DMS53 (cell line): ENCODE measurements around the gene LAPTM5.
A peak's percentile ranks its signal among the peaks of the same experiment; 100 is the strongest.
"Not testable (repeated sequence)": the region's sequence is repeated elsewhere in the genome, so short reads cannot be mapped to it uniquely, and the experiment has no call there.

ENCODE experiments used
- DNase-seq: peaks from one replicate; lab custom pipeline; 2025; lab: John Stamatoyannopoulos, UW

Gene LAPTM5

DNA sequence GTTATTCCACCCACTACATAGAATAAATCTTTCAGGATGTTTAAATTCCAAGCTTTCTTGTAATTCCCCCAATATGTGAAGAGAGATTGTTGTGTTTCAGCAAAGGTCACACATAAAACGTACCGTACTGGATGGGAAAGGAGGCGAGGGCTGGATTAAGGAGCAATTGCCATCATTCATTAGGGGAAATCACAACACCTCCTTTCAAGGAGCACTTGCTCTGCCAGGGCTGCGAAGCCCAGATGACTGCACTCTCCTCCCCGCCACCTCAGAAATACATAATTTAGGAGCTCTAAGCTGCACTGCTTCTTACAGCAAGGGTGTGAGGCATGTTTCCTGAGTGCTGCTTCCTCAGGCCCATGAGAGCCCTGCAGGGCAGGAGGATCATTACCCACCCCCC, 63.8 kb downstream of the LAPTM5 start:
- no peak for DNase-seq

DNA sequence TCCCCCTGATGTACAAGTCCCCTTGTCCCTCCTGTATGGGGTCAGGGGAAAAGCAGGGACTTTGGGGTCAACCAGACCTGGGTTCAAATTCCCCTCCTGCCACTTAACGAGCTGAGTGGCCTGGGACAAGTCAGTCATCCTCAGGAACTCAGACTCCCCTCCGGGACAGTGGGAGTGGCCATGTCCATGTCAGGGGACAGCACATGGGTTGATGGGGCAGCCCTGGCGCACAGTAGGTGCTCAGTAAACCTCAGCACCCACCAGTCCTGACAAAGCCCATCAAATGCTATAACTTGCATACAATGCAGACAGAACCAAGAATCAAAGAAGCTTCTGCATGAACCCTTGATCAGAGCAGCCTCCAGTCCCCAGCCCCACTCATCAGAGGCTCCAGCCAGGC, 64.2 kb downstream of the LAPTM5 start:
- no peak for DNase-seq

DNA sequence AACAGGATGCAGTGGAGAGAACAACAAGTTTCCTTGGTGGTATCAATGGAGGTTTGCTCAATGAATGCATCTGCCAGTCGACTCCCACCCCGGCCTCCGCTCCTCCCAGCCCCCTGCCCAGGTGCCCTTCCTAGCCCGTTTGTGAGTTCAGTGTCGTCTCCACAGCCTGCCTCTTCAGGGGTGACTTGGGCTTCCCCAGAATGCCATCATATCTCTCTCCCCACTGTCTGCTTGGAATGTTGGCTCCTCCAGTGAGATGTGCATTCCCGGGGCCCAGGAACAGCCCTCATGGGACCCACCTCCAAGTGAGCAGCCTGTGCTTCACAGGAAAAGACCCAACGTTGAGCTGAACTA, 64.6 kb downstream of the LAPTM5 start:
- no peak for DNase-seq

DNA sequence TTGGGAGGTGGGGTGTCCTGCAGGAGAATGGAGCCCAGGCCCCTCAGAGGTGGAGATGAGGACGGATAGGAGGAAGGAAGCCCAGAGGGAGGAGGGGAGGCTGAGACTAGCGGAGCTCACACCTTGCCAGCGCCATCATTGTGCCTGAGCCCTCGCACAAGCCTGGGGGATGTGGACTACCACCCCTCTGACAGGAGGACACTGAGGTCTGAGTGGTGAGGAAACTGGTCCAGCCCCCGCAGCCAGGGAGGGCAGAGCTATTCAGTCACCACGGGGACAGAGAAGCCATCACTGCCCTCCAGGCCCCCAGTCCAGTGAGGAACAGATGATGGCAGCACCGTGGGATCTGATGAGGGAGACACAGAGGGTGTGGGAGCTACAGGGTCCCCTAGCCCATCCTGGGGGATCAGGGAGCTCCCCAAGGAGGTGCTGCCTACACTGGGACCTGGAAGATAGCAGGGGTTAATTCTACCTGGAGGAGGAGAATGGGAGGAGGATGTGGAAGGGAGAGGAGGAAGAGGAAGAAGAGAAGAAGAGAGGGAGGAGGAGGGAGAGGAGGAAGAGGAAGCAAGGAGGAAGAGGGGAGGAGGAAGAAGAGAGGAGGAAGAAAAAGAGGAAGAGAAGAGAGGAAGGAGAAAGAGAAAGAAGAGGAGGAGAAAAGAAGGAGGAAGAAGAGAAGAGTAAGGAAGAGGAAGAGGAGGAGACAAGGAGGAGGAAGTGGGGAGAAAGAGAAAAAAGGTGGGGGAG, 65.2 kb downstream of the LAPTM5 start:
- no peak for DNase-seq

DNA sequence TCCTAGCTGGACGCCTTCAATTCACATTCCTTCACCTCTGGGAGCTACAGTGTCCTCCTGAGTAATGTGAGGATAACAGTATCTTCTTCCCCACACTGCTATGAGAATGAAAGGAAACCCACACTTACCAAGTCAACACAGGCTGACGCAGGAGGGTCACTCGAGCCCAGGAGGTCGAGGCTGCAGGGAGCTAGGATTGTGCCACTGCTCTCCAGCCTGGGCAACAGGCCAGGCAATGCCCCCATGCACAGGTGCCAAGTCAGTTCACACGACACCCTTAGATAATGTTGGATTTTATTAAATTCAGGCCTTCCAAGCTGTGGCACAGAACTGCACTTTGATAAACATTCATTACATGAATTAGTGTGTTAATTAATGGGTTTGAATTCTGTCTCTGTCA, 66.1 kb downstream of the LAPTM5 start:
- no peak for DNase-seq

DNA sequence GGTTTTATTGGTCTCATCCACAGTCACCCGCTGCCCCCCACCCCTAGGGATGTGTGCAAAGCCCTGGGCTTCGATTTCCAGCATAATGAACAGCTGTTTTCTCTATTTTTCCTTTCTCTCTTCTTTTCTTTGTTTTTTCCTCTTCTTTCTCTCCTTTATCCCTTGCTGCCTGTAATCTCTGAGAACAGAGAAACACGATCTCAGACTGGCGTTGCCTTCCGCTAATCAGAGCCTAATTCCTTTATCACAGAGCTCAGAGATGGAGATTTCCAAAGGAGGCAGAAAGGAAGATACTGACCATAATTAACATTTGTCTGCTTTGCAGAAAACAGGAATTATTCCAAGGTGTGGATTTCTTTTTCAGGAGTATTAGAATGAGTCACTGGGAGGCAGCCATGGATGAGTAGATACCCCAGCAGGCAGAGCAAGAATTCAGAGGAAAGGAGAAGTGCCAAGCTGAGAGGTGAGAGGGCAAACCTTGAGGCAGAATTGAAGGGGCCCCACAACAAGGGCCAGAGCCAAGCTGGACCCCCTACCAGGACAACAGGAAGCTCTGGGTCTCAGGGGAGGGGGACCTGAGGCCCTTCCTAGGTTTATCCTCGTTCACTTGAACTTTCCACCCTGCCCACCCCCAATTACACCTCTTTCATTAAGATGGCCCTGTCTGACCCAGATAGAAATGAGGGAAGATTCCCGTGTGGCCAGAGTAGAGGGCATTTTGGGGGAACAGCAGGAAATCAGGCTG, 67.5 kb downstream of the LAPTM5 start:
- no peak for DNase-seq

DNA sequence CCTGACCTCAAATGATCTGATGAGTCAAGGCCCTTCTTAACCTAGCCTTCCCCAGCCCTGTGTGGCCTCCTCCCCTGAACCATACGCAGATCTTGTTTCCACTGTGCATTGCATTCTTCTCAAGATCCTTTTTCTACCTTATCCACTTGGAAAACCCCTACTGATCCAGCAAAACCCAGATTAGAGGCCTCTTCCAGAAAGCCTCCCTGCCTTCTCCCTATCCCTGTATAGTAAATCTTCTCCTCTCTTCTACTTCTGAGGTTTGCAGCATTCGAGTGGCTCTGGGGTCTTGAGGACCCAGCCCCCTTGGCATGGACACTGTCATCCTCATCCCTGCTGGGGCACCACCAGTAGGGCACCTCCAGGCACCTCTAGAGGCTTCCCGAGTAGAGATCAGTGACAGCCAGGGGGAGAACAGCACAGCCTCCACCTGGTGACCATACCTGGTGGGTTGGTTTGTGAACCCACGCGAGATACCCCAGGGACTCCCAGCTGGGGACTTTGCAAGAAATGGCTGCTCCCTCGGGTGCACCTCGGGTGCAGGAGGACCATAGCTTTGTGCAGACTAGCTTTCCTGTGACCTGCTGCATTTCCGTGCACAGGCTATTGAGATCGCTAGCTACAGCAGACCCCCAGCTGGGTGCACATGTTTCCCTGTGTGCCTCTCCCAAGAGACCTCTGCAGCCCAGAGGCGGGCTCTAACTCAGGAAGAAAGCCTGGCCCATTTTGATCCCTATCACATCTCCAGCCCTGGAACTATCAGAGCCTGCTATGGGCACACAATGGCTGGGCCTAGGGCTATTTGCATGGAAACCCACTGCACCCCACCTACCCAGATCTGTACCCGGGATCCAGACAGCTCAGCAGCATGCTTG, 68.4 kb downstream of the LAPTM5 start:
- DNase-seq = no peak

DNA sequence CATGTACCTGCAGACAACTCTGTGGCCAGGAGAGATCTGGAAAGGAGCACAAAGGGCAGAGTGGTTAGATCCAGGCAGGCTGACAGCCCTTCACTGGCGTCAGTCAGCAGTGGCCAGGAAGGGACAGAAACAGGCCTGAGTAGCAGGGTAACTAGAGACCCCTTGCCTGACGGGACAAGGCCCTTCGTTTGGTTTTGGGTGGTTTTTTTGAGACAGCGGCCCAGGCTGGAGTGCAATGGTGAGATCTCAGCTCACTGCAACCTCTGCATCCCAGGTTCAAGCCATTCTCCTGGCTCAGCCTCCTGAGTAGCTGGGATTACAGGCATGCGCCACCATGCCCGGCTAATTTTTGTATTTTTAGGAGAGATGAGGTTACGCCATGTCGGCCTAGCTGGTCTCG, 69.1 kb downstream of the LAPTM5 start:
- not testable (repeated sequence) for DNase-seq

DNA sequence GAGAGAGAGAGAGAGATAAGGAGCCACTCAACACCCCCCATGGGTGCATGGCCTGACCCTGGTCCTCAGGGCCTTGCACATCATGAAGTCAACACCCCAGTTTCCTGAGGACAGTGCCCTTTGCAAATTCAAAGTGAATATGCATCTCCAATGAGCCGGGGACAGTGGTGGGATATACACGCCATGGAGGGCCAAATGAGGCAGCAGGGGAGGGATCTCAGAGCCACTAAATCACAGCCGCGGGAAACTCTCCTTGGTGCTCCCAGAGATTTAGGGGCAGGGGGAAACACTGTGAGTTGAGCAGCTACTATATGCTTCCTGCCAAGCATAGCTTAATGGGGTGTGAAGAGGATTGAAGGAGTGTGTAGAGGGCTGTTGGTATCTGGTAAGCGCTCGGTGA, 69.7 kb downstream of the LAPTM5 start:
- no peak for DNase-seq

DNA sequence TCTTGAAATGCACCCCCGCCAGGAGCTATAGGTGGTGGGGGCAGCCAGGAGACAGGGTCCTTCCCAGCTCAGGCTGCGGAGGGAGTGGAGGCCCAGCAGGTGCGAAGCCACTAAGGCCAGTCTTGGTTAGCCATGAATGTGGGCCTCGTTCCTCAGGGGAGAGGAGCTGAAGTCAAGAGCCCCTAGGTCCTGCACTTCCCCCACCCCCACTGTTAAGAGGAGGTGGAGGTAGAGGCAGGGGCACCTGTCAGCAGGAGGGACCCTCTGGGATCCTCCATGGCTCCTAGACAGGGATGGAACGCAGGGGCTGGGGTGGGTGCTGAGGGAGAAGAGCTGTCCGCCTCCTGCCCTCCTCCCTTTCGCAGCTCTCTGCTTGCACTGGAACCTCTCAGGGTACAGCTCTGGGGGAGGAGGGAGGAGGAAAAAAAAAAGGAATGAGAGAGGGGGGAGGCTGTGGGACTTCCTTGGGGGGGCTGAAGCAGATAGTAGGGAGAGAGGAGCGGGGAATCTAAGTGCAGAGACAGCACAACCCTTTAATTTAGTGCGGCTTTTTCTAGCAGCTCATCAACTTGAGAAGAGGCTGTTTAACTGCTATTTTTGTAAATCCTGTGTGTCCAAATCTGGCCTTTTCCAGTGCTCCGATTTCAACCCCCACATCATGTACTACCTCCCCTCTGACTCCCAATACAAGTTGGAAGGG, 71.2 kb downstream of the LAPTM5 start:
- no peak for DNase-seq

DNA sequence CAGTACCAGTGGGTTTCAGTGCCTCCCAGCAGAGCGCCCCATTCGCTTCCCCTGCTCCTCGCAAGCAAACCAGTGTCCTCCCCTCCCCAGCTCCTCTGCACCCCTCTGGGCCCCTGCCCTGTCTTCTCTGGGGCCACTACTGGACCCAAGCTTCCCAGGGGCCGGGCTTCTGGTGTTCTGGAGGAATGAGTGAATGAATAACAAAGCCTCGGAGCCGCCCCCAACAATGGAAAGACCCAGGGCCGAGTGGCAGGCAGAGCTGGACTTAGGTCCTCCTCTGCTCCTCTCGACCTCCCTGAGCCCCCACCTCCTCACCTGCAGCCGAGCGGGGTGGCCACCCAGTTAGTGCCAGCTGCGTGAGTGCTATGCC, 71.8 kb downstream of the LAPTM5 start:
- no peak for DNase-seq

DNA sequence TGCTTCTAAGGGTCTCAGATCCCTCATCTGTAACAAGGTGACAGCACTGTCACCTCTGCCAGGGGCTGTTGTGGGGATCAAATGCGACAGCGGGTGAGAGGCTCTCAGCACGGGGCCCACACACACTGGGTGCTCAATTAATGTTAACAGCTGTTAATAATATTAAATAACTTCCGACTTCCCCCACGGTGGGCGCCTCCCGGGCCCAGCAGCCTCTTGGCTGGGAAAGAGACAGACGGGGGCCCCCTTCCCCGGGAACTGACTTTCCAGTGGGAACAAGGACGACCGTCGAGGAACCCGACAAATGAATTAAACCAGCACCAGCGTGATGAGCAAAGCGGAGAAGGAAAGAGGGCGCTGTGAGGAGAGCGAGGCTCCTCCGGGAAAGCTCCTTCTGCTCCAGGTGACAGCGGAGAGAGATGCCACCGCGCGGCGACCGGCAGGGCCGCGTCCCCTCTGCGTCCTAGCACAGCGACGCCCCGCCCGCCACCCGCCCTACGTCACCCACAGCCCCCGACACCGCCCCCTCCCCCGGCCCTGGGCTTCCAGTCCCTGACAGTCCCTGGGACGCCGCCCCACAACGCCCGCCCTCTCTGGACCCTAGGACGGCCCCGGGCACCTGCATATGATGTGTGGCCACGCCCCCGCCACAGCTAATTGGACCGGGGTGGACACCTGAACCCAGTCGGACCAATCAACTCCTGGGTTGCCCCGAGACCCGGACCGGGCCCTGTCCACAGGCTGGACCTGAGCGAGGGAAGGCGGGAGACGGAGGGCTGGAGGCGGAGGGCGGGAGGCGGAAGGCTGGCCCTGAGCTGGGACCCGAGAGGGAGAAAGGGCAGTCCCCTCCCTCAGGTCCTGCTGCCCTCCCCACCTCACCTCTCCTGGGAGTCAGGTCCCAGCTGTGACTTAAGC, 72.4 kb downstream of the LAPTM5 start:
- DNase-seq = peak; percentile 49

DNA sequence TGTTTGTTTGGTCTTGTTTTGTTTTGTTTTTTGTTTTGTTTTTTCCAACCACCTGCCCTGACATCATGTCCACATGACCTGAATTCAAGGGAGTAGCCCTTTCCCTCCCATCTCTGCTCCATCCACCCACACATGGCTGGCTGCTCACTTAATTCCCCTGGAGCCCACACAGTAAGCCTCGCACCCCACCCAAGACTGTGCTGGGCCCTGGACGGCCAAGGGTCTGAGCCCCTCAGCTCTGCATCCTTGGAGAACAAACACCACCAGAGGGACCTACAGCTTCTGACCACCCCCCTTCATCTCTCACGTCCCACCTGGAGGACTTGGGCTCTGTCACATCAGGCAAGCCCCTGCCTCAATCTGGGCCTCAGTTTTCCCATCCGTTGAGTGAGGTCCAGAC, 73.3 kb downstream of the LAPTM5 start:
- DNase-seq = no peak

DNA sequence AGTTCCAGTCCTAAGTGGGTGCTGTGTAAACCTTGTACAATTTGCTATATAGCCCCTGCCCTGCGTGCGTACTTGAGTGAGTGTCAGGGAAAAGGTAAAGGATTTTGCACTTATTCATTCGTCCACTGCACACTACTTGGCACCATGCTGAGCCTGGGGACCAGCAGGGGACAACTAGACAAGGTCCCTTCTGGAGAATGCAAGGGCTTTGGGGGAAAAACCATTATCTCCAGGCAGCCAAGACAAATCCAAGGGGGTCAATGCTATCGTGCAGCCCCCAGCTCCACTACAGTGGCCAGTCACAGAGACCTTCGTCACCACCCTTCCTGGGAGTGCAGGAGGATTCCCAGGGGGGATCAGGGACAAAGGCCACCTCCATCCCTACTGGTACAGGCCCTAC, 73.9 kb downstream of the LAPTM5 start:
- DNase-seq = no peak
